Hepatocyte (in vitro differentiated cells): ENCODE measurements around the gene CALML5.

Experiments used
- EZH2phosphoT487 ChIP-seq: fragments of 200-600 bp; sonication (generic); IDR thresholded peaks from one replicate; pipeline ENCODE4 v1.6.1; 2018; ENCODE audit warnings: antibody characterized with exemption, mild to moderate bottlenecking, low read depth, moderate library complexity; ENCODE audit not compliant: unreplicated experiment, severe bottlenecking
- TF ChIP-seq, protein P1 (sequence below): fragments of 200-600 bp; sonication (generic); IDR thresholded peaks from 2 replicates; pipeline ENCODE4 v1.5.1; 2016; ENCODE audit warnings: antibody characterized with exemption, mild to moderate bottlenecking; ENCODE audit not compliant: poor library complexity

DNA sequence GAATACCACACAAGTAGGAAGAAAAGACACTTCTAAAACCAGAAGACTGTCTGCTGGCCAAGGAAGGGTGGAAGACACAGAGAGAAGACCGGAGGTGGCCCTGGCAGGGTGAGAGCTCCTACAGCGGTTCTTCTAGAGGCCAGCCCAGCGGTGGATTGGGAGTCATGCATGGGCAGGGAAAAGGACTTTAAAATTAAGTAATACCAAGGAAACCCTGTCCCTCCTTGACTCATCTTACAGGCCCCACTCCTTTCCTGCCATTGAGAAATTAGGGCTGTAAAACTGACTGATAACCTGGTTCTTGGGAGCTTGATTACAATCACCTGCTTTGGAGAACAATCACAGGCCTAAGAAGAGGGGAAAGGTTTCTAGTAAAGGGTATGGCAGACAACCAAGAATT is 41.5 kb upstream of the CALML5 start:
- TF ChIP-seq, protein P1, sequence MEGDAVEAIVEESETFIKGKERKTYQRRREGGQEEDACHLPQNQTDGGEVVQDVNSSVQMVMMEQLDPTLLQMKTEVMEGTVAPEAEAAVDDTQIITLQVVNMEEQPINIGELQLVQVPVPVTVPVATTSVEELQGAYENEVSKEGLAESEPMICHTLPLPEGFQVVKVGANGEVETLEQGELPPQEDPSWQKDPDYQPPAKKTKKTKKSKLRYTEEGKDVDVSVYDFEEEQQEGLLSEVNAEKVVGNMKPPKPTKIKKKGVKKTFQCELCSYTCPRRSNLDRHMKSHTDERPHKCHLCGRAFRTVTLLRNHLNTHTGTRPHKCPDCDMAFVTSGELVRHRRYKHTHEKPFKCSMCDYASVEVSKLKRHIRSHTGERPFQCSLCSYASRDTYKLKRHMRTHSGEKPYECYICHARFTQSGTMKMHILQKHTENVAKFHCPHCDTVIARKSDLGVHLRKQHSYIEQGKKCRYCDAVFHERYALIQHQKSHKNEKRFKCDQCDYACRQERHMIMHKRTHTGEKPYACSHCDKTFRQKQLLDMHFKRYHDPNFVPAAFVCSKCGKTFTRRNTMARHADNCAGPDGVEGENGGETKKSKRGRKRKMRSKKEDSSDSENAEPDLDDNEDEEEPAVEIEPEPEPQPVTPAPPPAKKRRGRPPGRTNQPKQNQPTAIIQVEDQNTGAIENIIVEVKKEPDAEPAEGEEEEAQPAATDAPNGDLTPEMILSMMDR: no peak
- TF ChIP-seq EZH2phosphoT487: no peak
